HL-60 (cell line): ENCODE data around the gene IQCH.

Source experiments
- POLR2AphosphoS5 ChIP-seq: IDR thresholded peaks from 2 replicates; pipeline ENCODE4 v1.6.1; 2012; ENCODE audit warnings: low read depth
- TF ChIP-seq, protein P1 (sequence below): IDR thresholded peaks from one replicate; pipeline ENCODE4 v1.5.1; 2011; ENCODE audit warnings: low read length, control low read depth, inconsistent platforms; ENCODE audit not compliant: insufficient read depth

DNA sequence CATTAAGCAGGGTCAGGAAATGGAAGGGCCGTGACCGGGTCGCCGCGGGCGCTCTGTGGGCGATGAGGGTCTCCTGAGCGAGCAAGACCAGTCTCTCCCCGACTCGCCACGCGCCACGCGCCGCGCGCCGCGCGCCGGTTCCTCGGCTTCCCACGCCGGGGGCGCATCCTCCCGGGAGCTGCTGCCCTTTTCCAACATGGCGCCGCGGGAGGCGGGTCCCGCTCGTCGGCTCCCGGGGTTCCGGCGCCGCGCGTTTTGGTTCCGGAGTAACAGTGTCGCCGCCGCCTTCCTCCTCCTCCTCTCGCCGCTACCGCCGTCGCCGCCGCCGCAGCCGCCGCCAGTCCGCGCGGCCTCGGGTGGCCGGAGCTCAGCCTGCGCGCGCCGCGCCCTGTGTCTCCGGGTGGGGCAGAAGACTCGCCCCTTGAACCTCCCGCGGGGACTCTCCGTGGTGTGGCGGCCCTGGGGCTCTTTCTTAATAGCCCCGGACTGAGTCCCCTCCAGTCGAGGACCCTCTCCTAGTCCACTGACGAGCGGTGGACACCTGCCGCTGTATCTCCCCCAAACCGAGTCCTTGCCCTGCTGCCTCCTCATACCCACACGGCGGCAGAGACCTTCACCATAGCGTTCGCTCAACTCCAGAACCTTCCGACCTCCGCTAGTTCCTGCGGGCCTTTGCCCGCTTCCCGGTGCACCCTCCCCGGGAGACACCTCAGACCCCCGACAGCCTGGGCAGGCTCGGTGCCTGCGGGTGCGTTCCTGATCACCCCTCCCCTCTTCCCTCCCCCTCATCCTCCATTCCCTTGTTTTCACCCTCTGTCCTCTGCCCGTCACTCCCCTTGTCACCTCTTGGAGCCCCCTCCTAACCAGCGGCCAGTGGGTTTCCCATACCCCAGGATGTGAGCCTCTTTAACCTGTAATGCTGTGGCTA, 288.1 kb downstream of the IQCH start, which contains the start of gene MAP2K5:
- TF ChIP-seq, protein P1, sequence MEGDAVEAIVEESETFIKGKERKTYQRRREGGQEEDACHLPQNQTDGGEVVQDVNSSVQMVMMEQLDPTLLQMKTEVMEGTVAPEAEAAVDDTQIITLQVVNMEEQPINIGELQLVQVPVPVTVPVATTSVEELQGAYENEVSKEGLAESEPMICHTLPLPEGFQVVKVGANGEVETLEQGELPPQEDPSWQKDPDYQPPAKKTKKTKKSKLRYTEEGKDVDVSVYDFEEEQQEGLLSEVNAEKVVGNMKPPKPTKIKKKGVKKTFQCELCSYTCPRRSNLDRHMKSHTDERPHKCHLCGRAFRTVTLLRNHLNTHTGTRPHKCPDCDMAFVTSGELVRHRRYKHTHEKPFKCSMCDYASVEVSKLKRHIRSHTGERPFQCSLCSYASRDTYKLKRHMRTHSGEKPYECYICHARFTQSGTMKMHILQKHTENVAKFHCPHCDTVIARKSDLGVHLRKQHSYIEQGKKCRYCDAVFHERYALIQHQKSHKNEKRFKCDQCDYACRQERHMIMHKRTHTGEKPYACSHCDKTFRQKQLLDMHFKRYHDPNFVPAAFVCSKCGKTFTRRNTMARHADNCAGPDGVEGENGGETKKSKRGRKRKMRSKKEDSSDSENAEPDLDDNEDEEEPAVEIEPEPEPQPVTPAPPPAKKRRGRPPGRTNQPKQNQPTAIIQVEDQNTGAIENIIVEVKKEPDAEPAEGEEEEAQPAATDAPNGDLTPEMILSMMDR = no peak
- peak; percentile 71 for TF ChIP-seq POLR2AphosphoS5
